Chondrocyte (in vitro differentiated cells): ENCODE data around the gene CAV3. TPM values are rescaled to one million over a fixed set of nuclear protein-coding genes. Genes with fewer than 3 reads are reported as not detected.

Source experiments
- DNase-seq: peaks from one replicate; pipeline ENCODE4 v3.0.0; 2021; ENCODE audit warnings: mixed read lengths, low spot score
- H3K27ac Mint-ChIP-seq: one replicate; pipeline ENCODE4 v1.8.0; 2021; ENCODE audit warnings: mild to moderate bottlenecking, moderate library complexity, mixed read lengths; ENCODE audit not compliant: unreplicated experiment
- H3K27me3 Mint-ChIP-seq: 2 replicates; pipeline ENCODE4 v1.8.0; 2021; ENCODE audit warnings: low read depth, mixed read lengths
- H3K36me3 Mint-ChIP-seq: 2 replicates; pipeline ENCODE4 v1.8.0; 2021; ENCODE audit warnings: low read depth, mixed read lengths
- H3K4me1 Mint-ChIP-seq: 2 replicates; pipeline ENCODE4 v1.8.0; 2021; ENCODE audit warnings: low read depth, mild to moderate bottlenecking, mixed read lengths
- H3K4me3 Mint-ChIP-seq: one replicate; pipeline ENCODE4 v1.8.0; 2021; ENCODE audit warnings: mild to moderate bottlenecking, moderate library complexity, mixed read lengths; ENCODE audit not compliant: unreplicated experiment
- H3K9me3 Mint-ChIP-seq: 2 replicates; pipeline ENCODE4 v1.8.0; 2021; ENCODE audit warnings: low read depth, mixed read lengths
- total RNA-seq: library from RNA; stranded (reverse); gene quantifications from 3 replicates; pipeline ENCODE4 v1.2.1, GENCODE V29; 2021
- TF ChIP-seq, protein P1 (sequence below): fragments of 200-600 bp; sonication (generic); IDR thresholded peaks from 2 replicates; pipeline ENCODE4 v1.5.0; 2021; ENCODE audit warnings: antibody characterized with exemption, mild to moderate bottlenecking, moderate library complexity

The CAV3 gene
- total RNA-seq, 1 donor from 2014 or later: not detected

DNA sequence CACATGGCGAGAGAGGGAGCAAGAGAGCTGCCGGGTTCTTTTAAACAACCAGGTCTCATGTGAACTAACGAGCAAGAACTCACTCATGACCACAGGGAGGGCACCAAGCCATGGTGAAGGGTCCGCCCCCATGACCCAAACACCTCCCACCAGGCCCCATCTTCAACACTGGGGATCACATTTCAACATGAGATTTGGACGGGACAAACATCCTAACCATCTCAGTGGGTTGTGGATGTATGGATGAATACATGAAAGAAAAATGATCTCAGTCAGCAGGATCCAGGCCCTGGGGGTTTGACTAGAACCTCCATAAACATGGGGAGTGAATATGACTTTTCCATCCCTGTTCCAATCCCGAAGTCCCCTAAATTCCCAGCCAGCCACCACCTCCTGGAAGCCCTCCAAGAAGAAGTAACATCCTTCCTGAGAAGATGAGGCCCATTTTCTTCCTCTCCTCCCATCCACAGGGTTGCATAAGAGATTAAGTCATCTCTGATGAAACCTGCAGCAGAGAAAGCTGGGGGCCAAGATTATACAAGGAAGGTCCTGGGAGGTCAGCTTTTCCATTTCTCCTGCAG, 9.5 kb downstream of the CAV3 start:
- H3K27me3 Mint-ChIP-seq: no peaks in the 10 kb centered on the region
- no peak overlapping the region for H3K27ac Mint-ChIP-seq
- no peaks in the 10 kb centered on the region for H3K9me3 Mint-ChIP-seq
- H3K4me3 Mint-ChIP-seq: no peak overlapping the region
- TF ChIP-seq, protein P1, sequence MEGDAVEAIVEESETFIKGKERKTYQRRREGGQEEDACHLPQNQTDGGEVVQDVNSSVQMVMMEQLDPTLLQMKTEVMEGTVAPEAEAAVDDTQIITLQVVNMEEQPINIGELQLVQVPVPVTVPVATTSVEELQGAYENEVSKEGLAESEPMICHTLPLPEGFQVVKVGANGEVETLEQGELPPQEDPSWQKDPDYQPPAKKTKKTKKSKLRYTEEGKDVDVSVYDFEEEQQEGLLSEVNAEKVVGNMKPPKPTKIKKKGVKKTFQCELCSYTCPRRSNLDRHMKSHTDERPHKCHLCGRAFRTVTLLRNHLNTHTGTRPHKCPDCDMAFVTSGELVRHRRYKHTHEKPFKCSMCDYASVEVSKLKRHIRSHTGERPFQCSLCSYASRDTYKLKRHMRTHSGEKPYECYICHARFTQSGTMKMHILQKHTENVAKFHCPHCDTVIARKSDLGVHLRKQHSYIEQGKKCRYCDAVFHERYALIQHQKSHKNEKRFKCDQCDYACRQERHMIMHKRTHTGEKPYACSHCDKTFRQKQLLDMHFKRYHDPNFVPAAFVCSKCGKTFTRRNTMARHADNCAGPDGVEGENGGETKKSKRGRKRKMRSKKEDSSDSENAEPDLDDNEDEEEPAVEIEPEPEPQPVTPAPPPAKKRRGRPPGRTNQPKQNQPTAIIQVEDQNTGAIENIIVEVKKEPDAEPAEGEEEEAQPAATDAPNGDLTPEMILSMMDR: no peak
- H3K36me3 Mint-ChIP-seq: no peaks in the 10 kb centered on the region
- DNase-seq: no peak
- H3K4me1 Mint-ChIP-seq: peaks cover 38% of the 10 kb centered on the region

DNA sequence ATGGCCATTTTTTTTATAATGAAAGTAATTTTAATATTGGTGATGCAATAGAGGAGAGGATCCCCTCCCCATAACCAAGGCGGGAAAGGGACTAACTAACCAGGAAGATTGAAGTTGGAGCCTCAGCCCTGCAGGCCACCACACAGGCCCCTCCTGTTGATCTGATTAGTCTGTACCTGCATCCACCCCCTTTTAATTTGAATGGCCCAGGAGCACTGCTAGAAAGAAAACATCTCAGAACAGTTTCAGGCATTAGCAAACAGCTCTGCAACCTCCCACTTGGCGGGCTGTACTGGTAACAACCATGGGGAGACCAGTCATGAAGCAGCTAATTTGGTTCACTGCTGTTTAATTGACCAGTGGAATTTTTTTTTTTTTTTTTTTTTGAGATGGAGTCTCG, 10.3 kb downstream of the CAV3 start:
- H3K4me1 Mint-ChIP-seq: peaks cover 38% of the 10 kb centered on the region
- DNase-seq: no peak
- TF ChIP-seq, protein P1: no peak
- no peak overlapping the region for H3K27ac Mint-ChIP-seq
- no peaks in the 10 kb centered on the region for H3K36me3 Mint-ChIP-seq
- no peak overlapping the region for H3K4me3 Mint-ChIP-seq
- no peaks in the 10 kb centered on the region for H3K27me3 Mint-ChIP-seq
- H3K9me3 Mint-ChIP-seq: no peaks in the 10 kb centered on the region

DNA sequence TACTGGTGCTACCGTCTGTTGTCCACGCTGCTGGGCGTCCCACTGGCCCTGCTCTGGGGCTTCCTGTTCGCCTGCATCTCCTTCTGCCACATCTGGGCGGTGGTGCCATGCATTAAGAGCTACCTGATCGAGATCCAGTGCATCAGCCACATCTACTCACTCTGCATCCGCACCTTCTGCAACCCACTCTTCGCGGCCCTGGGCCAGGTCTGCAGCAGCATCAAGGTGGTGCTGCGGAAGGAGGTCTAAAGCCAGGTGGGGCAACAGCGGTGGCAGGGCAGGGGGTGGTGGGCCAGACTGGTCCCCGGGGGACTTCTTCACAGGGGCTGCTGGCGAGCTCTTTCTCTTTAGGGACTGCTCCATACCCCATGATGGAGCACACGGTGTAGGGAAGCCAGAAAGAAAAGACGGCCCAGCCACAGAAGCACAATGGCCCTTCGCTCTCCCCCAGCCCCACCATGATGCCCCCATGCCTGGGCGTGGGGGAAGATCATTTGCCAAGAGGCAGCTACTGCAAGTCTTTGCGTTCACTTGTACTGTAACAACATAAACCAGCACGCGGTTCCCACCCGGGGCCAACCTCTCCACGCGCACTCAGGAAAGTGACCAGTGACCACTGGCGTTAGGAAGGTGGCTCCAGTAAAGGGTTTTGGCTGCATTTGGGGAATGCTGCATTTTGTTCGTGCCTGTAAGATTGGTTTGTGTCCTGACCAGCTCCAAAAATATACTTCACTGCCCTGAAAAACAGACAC, 12.2 kb downstream of the CAV3 start:
- Mint-ChIP-seq H3K36me3 (peaks cover 4% of the 10 kb centered on the region), H3K4me1 (peaks cover 26% of the 10 kb centered on the region), H3K4me3 (no peak overlapping the region), H3K27ac (no peak overlapping the region), H3K27me3 (no peaks in the 10 kb centered on the region), H3K9me3 (no peaks in the 10 kb centered on the region)
- DNase-seq: no peak
- TF ChIP-seq, protein P1: no peak

DNA sequence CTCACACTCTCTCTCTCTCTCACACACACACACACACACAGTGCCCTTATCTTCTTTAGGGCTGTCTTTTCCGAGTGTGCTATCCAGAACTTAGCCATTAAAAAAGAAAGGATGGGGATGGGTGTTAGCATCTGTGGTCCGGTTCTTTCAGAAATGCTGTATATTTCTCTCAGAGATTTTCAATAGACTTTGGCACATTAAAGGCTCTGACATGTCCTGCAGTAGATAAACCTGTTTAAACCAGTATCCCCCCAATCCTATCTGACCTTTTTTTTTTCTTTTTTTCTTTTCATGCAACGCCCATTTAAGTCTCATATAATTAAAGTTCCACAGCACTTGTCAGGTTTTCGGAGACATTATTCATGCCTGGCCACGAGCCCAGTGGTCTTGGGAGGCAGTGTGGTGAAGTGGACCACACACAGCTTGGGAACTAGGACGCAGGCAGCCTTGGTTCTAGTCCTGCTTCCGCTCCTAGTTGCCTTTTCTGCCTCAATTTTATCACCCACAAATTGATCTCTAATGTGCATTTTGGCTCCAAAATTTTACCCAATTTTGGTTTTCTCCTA, 13.3 kb downstream of the CAV3 start:
- Mint-ChIP-seq H3K4me3 (no peak overlapping the region), H3K36me3 (peaks cover 9% of the 10 kb centered on the region), H3K27ac (no peak overlapping the region), H3K27me3 (no peaks in the 10 kb centered on the region), H3K4me1 (peaks cover 16% of the 10 kb centered on the region), H3K9me3 (no peaks in the 10 kb centered on the region)
- no peak for DNase-seq
- TF ChIP-seq, protein P1: no peak

DNA sequence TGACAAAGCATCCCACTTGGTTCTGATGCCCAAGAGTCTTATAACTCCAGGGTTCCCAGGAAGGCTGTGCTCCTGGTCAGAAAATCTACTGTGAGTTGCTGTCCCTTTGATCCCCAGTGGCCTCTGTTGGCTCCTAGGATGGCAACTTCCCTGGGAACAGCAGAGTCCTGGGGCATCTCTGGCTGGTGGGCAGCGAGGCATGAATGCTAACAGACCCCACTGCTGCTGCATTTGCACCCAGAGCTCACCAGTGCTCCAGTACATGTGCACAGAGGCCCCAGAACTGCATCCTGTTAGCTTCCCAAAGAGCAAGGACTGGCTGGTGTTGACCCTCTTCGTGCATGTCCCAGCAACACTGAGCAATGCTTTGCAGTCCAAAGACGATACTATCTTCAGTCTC, 15.7 kb downstream of the CAV3 start:
- no peak for DNase-seq
- Mint-ChIP-seq H3K4me3 (no peak overlapping the region), H3K4me1 (no peaks in the 10 kb centered on the region), H3K27ac (no peak overlapping the region), H3K36me3 (peaks cover 23% of the 10 kb centered on the region), H3K9me3 (no peaks in the 10 kb centered on the region), H3K27me3 (no peaks in the 10 kb centered on the region)
- TF ChIP-seq, protein P1: no peak
